GM23338 (cell line): ENCODE data around the gene ARL15. TPM values are rescaled to one million over a fixed set of nuclear protein-coding genes. Genes with fewer than 3 reads are reported as not detected.

Experiments used
- ATAC-seq: fragments of 200-7000 bp; cut with Tn5 transposase; 3 replicates; pipeline ENCODE4 v1.9.1; 2020
- DNase-seq: peaks from one replicate; pipeline ENCODE4 v3.0.0-alpha.2; 2015; ENCODE audit warnings: low spot score
- H2AFZ ChIP-seq: fragments of 200-600 bp; sonication (generic); 2 replicates; pipeline ENCODE4 v1.8.0; 2016; ENCODE audit warnings: antibody characterized with exemption, mild to moderate bottlenecking, moderate library complexity
- H3F3A ChIP-seq: fragments of 200-600 bp; sonication (generic); replicated peaks from 2 replicates; pipeline ENCODE4 v1.8.0; 2017; ENCODE audit warnings: antibody characterized with exemption, mixed run types, low read depth
- H3K27ac ChIP-seq: fragments of 200-600 bp; sonication (generic); 2 replicates; pipeline ENCODE4 v1.6.1; 2016; ENCODE audit warnings: low read depth
- H3K27me3 ChIP-seq: fragments of 200-600 bp; sonication (generic); 2 replicates; pipeline ENCODE4 v1.8.0; 2016; ENCODE audit warnings: mild to moderate bottlenecking, mixed run types, moderate library complexity; ENCODE audit not compliant: insufficient read depth
- H3K36me3 ChIP-seq: fragments of 200-600 bp; sonication (generic); 2 replicates; pipeline ENCODE4 v1.8.0; 2016; ENCODE audit warnings: mild to moderate bottlenecking; ENCODE audit not compliant: insufficient read depth
- H3K4me1 ChIP-seq: fragments of 200-600 bp; sonication (generic); 2 replicates; pipeline ENCODE4 v1.8.0; 2016; ENCODE audit warnings: mild to moderate bottlenecking, moderate library complexity; ENCODE audit not compliant: insufficient read depth
- H3K4me2 ChIP-seq: fragments of 200-600 bp; sonication (generic); 2 replicates; pipeline ENCODE4 v1.7.1; 2017; ENCODE audit warnings: mixed run types
- H3K4me3 ChIP-seq: fragments of 200-600 bp; sonication (generic); 2 replicates; pipeline ENCODE4 v1.6.1; 2016; ENCODE audit warnings: mixed run types
- H3K79me2 ChIP-seq: fragments of 200-600 bp; sonication (generic); replicated peaks from 2 replicates; pipeline ENCODE4 v1.8.0; 2017; ENCODE audit warnings: mild to moderate bottlenecking; ENCODE audit not compliant: insufficient read depth
- H3K9me2 ChIP-seq: fragments of 200-600 bp; sonication (generic); 2 replicates; pipeline ENCODE4 v1.8.0; 2017; ENCODE audit not compliant: insufficient read depth
- H4K20me1 ChIP-seq: fragments of 200-600 bp; sonication (generic); replicated peaks from 2 replicates; pipeline ENCODE4 v1.8.0; 2017; ENCODE audit warnings: mild to moderate bottlenecking; ENCODE audit not compliant: insufficient read depth
- H3K27ac Mint-ChIP-seq: 2 replicates; pipeline ENCODE4 v1.8.0; 2020; ENCODE audit warnings: inconsistent platforms, mild to moderate bottlenecking, moderate library complexity, mixed read lengths
- H3K27me3 Mint-ChIP-seq: 3 replicates; pipeline ENCODE4 v1.8.0; 2022; ENCODE audit warnings: low read depth, mild to moderate bottlenecking, moderate library complexity, mixed read lengths, inconsistent platforms; ENCODE audit not compliant: insufficient read depth, poor library complexity
- H3K36me3 Mint-ChIP-seq: 3 replicates; pipeline ENCODE4 v1.8.0; 2021; ENCODE audit warnings: low read depth, mild to moderate bottlenecking, inconsistent platforms, moderate library complexity, mixed read lengths
- H3K4me1 Mint-ChIP-seq: 3 replicates; pipeline ENCODE4 v1.8.0; 2020; ENCODE audit warnings: mild to moderate bottlenecking, inconsistent platforms, mixed read lengths
- H3K4me3 Mint-ChIP-seq: 3 replicates; pipeline ENCODE4 v1.8.0; 2021; ENCODE audit warnings: moderate library complexity, mild to moderate bottlenecking, inconsistent platforms, mixed read lengths
- H3K9me3 Mint-ChIP-seq: 3 replicates; pipeline ENCODE4 v1.8.0; 2020; ENCODE audit warnings: moderate library complexity, mild to moderate bottlenecking, inconsistent platforms, mixed read lengths
- CREB1 ChIP-seq: fragments of 250-450 bp; sonication (Bioruptor Pico); IDR thresholded peaks from 2 replicates; pipeline ENCODE4 v1.5.0; 2020; ENCODE audit warnings: low read depth, mild to moderate bottlenecking, moderate library complexity
- ETS1 ChIP-seq: IDR thresholded peaks from 2 replicates; pipeline ENCODE4 v1.6.1; 2016; ENCODE audit warnings: antibody characterized with exemption
- EZH2 ChIP-seq: fragments of 200-600 bp; sonication (generic); IDR thresholded peaks from one replicate; pipeline ENCODE4 v1.8.0; 2017; ENCODE audit warnings: antibody characterized with exemption, mild to moderate bottlenecking, low read depth; ENCODE audit not compliant: unreplicated experiment
- EZH2phosphoT487 ChIP-seq: fragments of 200-600 bp; sonication (generic); IDR thresholded peaks from one replicate; pipeline ENCODE4 v1.8.1; 2018; ENCODE audit warnings: antibody characterized with exemption; ENCODE audit not compliant: unreplicated experiment
- JUNB ChIP-seq: IDR thresholded peaks from one replicate; pipeline ENCODE4 v1.6.1; 2016; ENCODE audit warnings: antibody characterized with exemption; ENCODE audit not compliant: unreplicated experiment
- POLR2AphosphoS5 ChIP-seq: IDR thresholded peaks from 2 replicates; pipeline ENCODE4 v1.6.1; 2016; ENCODE audit warnings: antibody characterized with exemption, low read depth
- ZNF114 ChIP-seq: fragments of 250-450 bp; sonication (Bioruptor Pico); IDR thresholded peaks from 2 replicates; pipeline ENCODE4 v1.5.0; 2020; ENCODE audit warnings: mild to moderate bottlenecking, moderate library complexity
- ZNF331 ChIP-seq: fragments of 250-450 bp; sonication (Bioruptor Pico); IDR thresholded peaks from 2 replicates; pipeline ENCODE4 v1.5.0; 2020; ENCODE audit warnings: low read depth, mild to moderate bottlenecking, moderate library complexity
- polyA plus RNA-seq: library from polyadenylated mRNA; unstranded; fragments of >200 nt; fragmentation: Nextera tagmentation; extraction: Ambion mirVana; gene quantifications from 2 replicates; pipeline ENCODE4 v1.2.1, GENCODE V29; 2016
- total RNA-seq: library from RNA; depleted of rRNA; stranded (reverse); fragments of >200 nt; shearing (Covaris generic); gene quantifications from 2 replicates; pipeline ENCODE4 v1.2.3, GENCODE V29; 2014
- TF ChIP-seq, protein P1 (sequence below): IDR thresholded peaks from one replicate; pipeline ENCODE4 v1.6.1; 2018; ENCODE audit warnings: antibody characterized with exemption; ENCODE audit not compliant: unreplicated experiment
- TF ChIP-seq, protein P2 (sequence below), 2 experiments: fragments of 200-600 bp in 1 of 2; sonication (generic) in 1 of 2; conservative IDR thresholded peaks; 2 replicates each; pipeline versions ENCODE4 v1.5.1 to v1.6.1; 2016 to 2017; ENCODE audit warnings: antibody characterized with exemption in 2 of 2, low read depth in 2 of 2, mild to moderate bottlenecking in 2 of 2, moderate library complexity in 1 of 2

The ARL15 gene
- total and polyA plus RNA-seq, 2 experiments from 2014 or later: 13.0 to 54.0 TPM

GRCh38 chr5:54273715-54274114, 36.7 kb downstream of the ARL15 start:
- Mint-ChIP-seq H3K27ac (no peak overlapping the region), H3K27me3 (no peaks in the 10 kb centered on the region), H3K4me3 (no peak overlapping the region), H3K4me1 (peaks cover 20% of the 10 kb centered on the region), H3K36me3 (peaks cover 3% of the 10 kb centered on the region; the same call in 1 of the 3 replicates), H3K9me3 (no peaks in the 10 kb centered on the region)
- H4K20me1 ChIP-seq: no peaks in the 10 kb centered on the region
- no peak for TF ChIP-seq ZNF331 (CRISPR knock-in tag)
- no peak for TF ChIP-seq ETS1
- TF ChIP-seq, protein P1, sequence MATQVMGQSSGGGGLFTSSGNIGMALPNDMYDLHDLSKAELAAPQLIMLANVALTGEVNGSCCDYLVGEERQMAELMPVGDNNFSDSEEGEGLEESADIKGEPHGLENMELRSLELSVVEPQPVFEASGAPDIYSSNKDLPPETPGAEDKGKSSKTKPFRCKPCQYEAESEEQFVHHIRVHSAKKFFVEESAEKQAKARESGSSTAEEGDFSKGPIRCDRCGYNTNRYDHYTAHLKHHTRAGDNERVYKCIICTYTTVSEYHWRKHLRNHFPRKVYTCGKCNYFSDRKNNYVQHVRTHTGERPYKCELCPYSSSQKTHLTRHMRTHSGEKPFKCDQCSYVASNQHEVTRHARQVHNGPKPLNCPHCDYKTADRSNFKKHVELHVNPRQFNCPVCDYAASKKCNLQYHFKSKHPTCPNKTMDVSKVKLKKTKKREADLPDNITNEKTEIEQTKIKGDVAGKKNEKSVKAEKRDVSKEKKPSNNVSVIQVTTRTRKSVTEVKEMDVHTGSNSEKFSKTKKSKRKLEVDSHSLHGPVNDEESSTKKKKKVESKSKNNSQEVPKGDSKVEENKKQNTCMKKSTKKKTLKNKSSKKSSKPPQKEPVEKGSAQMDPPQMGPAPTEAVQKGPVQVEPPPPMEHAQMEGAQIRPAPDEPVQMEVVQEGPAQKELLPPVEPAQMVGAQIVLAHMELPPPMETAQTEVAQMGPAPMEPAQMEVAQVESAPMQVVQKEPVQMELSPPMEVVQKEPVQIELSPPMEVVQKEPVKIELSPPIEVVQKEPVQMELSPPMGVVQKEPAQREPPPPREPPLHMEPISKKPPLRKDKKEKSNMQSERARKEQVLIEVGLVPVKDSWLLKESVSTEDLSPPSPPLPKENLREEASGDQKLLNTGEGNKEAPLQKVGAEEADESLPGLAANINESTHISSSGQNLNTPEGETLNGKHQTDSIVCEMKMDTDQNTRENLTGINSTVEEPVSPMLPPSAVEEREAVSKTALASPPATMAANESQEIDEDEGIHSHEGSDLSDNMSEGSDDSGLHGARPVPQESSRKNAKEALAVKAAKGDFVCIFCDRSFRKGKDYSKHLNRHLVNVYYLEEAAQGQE: no peak
- no peak for TF ChIP-seq CREB1 (CRISPR knock-in tag)
- TF ChIP-seq JUNB: no peak
- no peak for TF ChIP-seq ZNF114 (CRISPR knock-in tag)
- no peak for TF ChIP-seq EZH2
- no peak overlapping the region for H3K4me2 ChIP-seq
- DNase-seq: peak; percentile 20
- no peaks in the 10 kb centered on the region for H3K36me3 ChIP-seq
- H3K4me3 ChIP-seq: no peak overlapping the region
- H3K4me1 ChIP-seq: peaks cover 11% of the 10 kb centered on the region
- H2AFZ ChIP-seq: no peak overlapping the region
- no peaks in the 10 kb centered on the region for H3F3A ChIP-seq
- H3K27ac ChIP-seq: no peak overlapping the region
- no peaks in the 10 kb centered on the region for H3K27me3 ChIP-seq
- peaks cover 28% of the 10 kb centered on the region for H3K79me2 ChIP-seq
- H3K9me2 ChIP-seq: peaks cover 5% of the 10 kb centered on the region; the same call in 1 of the 2 replicates
- ATAC-seq: no peak

- no peaks in the 10 kb centered on the region for H3K9me3 Mint-ChIP-seq
- H3K27ac ChIP-seq: no peak overlapping the region
- peaks cover 3% of the 10 kb centered on the region; the same call in 1 of the 3 replicates for H3K36me3 Mint-ChIP-seq
- no peaks in the 10 kb centered on the region for H3K27me3 ChIP-seq
- H3K79me2 ChIP-seq: peaks cover 28% of the 10 kb centered on the region
- peaks cover 13% of the 10 kb centered on the region for H3K4me1 Mint-ChIP-seq
- peaks cover under 1% of the 10 kb centered on the region; the same call in 1 of the 2 replicates for H3K9me2 ChIP-seq
- H2AFZ ChIP-seq: no peak overlapping the region
- no peaks in the 10 kb centered on the region for H3K36me3 ChIP-seq
- no peak overlapping the region for H3K4me2 ChIP-seq
- no peak overlapping the region for H3K27ac Mint-ChIP-seq
- H3K4me3 Mint-ChIP-seq: no peak overlapping the region
- H3K4me3 ChIP-seq: no peak overlapping the region
- H3F3A ChIP-seq: no peaks in the 10 kb centered on the region
- DNase-seq (no peak), ATAC-seq (no peak)
- H3K27me3 Mint-ChIP-seq: no peaks in the 10 kb centered on the region
- TF ChIP-seq, protein P2, sequence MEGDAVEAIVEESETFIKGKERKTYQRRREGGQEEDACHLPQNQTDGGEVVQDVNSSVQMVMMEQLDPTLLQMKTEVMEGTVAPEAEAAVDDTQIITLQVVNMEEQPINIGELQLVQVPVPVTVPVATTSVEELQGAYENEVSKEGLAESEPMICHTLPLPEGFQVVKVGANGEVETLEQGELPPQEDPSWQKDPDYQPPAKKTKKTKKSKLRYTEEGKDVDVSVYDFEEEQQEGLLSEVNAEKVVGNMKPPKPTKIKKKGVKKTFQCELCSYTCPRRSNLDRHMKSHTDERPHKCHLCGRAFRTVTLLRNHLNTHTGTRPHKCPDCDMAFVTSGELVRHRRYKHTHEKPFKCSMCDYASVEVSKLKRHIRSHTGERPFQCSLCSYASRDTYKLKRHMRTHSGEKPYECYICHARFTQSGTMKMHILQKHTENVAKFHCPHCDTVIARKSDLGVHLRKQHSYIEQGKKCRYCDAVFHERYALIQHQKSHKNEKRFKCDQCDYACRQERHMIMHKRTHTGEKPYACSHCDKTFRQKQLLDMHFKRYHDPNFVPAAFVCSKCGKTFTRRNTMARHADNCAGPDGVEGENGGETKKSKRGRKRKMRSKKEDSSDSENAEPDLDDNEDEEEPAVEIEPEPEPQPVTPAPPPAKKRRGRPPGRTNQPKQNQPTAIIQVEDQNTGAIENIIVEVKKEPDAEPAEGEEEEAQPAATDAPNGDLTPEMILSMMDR (conservative IDR thresholded peaks at IDR 0.05; ENCODE audit: low read depth in 2 of 2): no peak
- TF ChIP-seq POLR2AphosphoS5: no peak
- TF ChIP-seq ZNF114 (CRISPR knock-in tag): no peak
- TF ChIP-seq EZH2phosphoT487: no peak
- no peak for TF ChIP-seq EZH2
- TF ChIP-seq, protein P1: no peak
- TF ChIP-seq ZNF331 (CRISPR knock-in tag): no peak
- peaks cover 6% of the 10 kb centered on the region for H3K4me1 ChIP-seq
- H4K20me1 ChIP-seq: no peaks in the 10 kb centered on the region
These were observed 37.6 kb downstream of the ARL15 start for GRCh38 chr5:54272746-54273145.
